ENCODE results near the gene TRIM33. TPM values are rescaled to one million over a fixed set of nuclear protein-coding genes. Genes with fewer than 3 reads are reported as not detected.
"Not testable (repeated sequence)": the region's sequence is repeated elsewhere in the genome, so short reads cannot be mapped to it uniquely, and the experiment has no call there.

TRIM33 gene
- total RNA-seq, 1 donor from 2014 or later, result 14.5 TPM

DNA sequence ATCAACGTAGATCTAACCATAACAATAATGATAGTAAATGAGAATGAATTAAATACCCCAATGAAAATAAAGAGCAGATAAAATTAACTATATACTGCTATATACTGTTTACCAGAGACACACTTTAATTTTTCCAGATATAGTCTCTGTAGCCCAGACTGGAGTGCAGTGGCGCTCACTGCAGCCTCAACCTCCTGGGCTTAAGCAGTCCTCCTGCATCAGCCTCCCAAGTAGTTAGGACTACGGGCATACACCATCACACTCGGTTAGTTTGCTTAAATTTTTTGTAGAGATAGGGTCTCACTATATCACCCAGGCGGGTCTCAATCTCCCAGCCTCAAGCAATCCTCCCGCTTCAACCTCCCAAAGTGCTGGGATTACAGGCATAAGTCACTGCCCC is 37.2 kb downstream of the TRIM33 start:
- intact Hi-C loops (cut with DNase I), result no loop called here
- ATAC-seq, result no peak
- no peak for DNase-seq (ENCODE audit: missing footprints)

DNA sequence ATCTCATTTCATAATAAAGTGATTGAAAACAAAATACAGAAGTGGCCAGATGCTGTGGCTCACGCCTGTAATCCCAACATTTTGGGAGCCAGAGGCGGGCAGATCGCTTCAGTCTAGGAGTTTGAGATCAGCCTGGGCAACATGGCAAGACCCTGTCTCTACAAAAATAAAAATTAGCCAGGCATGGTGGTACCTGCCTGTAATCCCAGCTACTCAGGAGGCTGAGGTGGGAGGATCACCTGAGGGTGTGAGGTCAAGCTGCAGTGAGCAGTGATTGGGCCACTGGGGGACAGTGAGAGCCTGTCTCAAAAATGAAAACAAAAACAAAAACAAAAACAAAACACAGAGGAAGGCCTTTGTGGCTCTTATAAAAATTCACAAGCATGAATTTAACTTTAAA is 38.6 kb downstream of the TRIM33 start:
- intact Hi-C loops (cut with DNase I), result no loop called here
- DNase-seq (ENCODE audit: missing footprints), result no peak
- ATAC-seq, result no peak

- intact Hi-C loops (cut with DNase I), result no loop called here
- DNase-seq (ENCODE audit: missing footprints) (no peak), ATAC-seq (no peak)
Observed at GRCh38 chr1:114470681-114471080, 40.3 kb downstream of the TRIM33 start.

DNA sequence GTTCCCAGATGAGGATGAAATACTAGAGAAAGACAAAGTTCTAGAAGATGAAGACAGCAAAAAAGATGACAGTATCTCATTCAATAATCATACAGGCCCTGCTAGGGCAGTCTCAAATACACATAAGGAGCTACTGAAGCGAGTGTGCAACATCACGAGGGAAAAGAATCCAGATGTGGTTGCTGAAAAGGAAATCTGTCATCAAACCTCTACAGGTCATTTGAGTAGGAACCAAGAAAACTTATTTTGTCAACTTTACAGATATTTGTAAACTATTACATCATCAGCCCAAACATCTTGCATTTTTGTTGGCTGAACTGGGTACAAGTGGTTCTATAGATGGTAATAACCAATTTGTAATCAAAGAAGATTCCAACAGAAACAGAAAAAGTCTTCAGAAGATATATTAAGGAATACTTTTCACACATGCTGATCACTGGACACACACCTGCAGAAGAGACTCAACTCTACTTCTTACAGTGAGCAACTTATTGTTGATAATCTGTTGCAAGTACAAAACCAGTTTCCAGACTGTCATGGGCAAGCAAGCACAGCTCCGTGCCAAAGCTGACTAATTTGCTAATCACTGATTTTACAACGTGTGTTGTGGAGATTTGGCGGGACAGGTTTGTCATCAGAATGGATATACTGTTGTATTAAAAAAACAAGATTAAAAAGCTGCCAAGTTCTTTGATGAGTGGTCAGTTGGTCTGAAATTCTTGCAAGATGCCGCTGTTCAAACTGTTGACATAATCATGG is 42.1 kb downstream of the TRIM33 start:
- ATAC-seq, result no peak
- DNase-seq (ENCODE audit: missing footprints), result no peak
- intact Hi-C loops (cut with DNase I), result no loop called here

GRCh38 chr1:114468047-114468446 is 43.0 kb downstream of the TRIM33 start:
- intact Hi-C loops (cut with DNase I), result no loop called here
- ATAC-seq (no peak), DNase-seq (ENCODE audit: missing footprints) (no peak)

DNA sequence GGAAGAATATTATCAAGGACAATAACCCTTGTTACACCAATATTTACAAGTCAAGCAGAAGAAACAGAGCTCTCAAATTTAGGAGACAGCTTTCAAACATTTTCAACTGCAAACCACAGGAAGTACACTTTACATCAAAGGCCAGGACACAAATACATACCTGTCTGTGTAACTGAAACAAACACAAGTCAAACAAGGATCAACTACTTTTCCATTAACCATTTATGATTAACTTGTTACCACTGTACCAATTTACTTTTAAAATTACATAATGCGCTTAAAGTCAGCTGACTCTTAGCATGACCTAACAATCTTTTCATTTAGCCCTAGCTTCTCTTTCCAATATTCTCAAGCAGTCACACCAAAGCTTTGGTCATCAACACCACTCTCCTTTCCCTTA is 43.5 kb downstream of the TRIM33 start:
- ATAC-seq, result no peak
- intact Hi-C loops (cut with DNase I), result no loop called here
- DNase-seq (ENCODE audit: missing footprints), result no peak

- intact Hi-C loops (cut with DNase I), result no loop called here
Observed at GRCh38 chr1:114466334-114467014, 44.5 kb downstream of the TRIM33 start.

DNA sequence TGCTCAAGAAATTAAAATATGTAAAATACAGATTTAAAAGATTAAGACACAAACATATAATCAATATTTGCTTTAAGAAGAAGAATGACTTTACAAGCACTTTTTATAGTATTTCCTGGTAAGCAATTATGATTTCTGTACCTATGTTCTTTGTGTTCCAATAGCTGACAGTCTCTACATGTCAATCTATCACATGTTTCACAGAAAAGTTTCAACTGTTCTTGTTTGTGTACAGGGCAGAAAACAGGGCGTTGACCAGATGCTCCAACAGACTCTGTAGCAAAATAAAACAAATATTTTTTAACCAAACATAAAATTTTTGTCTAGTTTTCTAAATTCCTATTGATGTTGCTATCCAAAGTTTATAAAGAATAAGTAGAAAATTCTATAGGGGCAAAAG is 48.0 kb downstream of the TRIM33 start:
- DNase-seq (ENCODE audit: missing footprints) (no peak), ATAC-seq (no peak)
- intact Hi-C loops (cut with DNase I), result no loop called here

More at GRCh38 chr1:114466334-114467014, 44.5 kb downstream of the TRIM33 start:
- DNase-seq (ENCODE audit: missing footprints), result no peak
- no peak for ATAC-seq

GRCh38 chr1:114462341-114462740 is 48.7 kb downstream of the TRIM33 start:
- DNase-seq (ENCODE audit: missing footprints) (no peak), ATAC-seq (no peak)
- intact Hi-C loops (cut with DNase I), result no loop called here

DNA sequence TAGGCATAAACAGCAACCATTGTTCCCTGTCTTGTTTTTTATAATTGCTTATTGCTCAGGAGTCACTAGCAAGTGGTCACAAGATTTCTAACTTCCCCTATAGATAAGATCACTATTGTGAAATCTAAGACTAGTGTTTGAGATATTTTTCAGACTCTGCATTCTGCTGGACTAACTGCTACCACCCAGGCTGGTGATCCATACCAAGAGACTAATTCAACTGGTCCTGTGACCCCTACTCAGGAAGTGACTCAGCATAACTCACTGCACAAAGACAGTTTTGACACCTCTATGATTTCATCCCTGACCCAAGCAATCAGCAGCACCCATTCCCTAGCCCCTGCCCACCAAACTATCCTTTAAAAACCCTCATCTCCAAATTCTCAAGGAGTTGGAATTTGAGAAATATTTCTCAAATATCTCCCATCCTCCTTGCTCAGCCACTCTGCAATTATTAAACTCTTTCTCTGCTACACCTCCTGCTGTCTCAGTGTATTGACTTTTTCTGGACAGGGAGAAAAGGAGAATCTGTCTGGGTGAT is 52.7 kb downstream of the TRIM33 start:
- DNase-seq (ENCODE audit: missing footprints), result no peak
- intact Hi-C loops (cut with DNase I), result no loop called here
- no peak for ATAC-seq

- ATAC-seq (no peak), DNase-seq (ENCODE audit: missing footprints) (no peak)
- intact Hi-C loops (cut with DNase I), result no loop called here
Observed at GRCh38 chr1:114457675-114458236, 53.2 kb downstream of the TRIM33 start.

- intact Hi-C loops (cut with DNase I), result no loop called here
- ATAC-seq (no peak), DNase-seq (ENCODE audit: missing footprints) (no peak)
Observed at GRCh38 chr1:114456586-114456985, 54.4 kb downstream of the TRIM33 start.

- intact Hi-C loops (cut with DNase I), result no loop called here
- ATAC-seq (no peak), DNase-seq (ENCODE audit: missing footprints) (no peak)
Observed at GRCh38 chr1:114455102-114455785, 55.8 kb downstream of the TRIM33 start.

GRCh38 chr1:114454539-114454938 is 56.5 kb downstream of the TRIM33 start:
- intact Hi-C loops (cut with DNase I), result no loop called here
- DNase-seq (ENCODE audit: missing footprints) (no peak), ATAC-seq (no peak)

GRCh38 chr1:114453361-114453784 is 57.6 kb downstream of the TRIM33 start:
- intact Hi-C loops (cut with DNase I), result no loop called here

DNA sequence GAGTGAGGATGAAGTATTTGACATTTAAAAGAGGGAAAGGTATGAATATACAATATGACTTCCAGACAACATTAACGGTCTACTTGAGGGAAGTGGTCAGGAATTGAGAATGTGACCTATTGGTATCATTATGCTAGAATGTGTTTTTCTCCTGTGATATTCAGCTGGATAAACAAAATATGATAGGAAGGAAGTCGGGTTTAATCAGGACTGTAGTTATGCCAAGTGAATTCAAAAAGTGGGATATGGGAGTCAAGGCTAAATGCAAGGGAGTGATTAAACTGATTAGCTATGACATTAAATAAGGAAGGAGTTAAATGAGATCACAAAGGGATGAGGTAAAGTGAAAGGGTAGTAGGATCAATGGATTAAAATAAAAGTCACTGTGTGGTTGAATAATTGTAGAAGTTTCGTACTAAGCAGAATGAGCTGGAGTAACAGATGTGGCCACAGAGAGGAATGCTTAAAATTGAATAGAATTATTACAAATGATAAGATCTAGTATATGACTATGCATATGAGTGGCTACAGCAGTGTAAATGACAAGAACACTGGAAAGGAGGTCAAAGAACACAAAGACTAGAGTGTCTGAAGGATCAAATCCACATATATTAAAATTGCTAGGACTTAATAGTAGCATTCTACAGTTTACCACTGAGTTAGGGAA is 62.5 kb downstream of the TRIM33 start:
- intact Hi-C loops (cut with DNase I), result no loop called here
- ATAC-seq (no peak), DNase-seq (ENCODE audit: missing footprints) (no peak)

More at GRCh38 chr1:114453361-114453784, 57.6 kb downstream of the TRIM33 start:
- ATAC-seq (no peak), DNase-seq (ENCODE audit: missing footprints) (no peak)

GRCh38 chr1:114446198-114446597 is 64.8 kb downstream of the TRIM33 start:
- intact Hi-C loops (cut with DNase I), result no loop called here
- ATAC-seq (no peak), DNase-seq (ENCODE audit: missing footprints) (no peak)

- DNase-seq (ENCODE audit: missing footprints); intact Hi-C loops (cut with DNase I); ATAC-seq: not testable (repeated sequence)
Observed at GRCh38 chr1:114443226-114443625, 67.8 kb downstream of the TRIM33 start.

GRCh38 chr1:114441332-114441731 is 69.7 kb downstream of the TRIM33 start:
- no peak for ATAC-seq
- no peak for DNase-seq (ENCODE audit: missing footprints)
- intact Hi-C loops (cut with DNase I), result no loop called here
